ENCODE data around the gene RASSF3. TPM values are rescaled to one million over a fixed set of nuclear protein-coding genes. Genes with fewer than 3 reads are reported as not detected.
A peak's percentile ranks its signal among the peaks of the same experiment; 100 is the strongest.

RASSF3 gene
- total and polyA plus RNA-seq, 10 of the 15 experiments (the other 5 are each of a cell fraction or from before 2014, with no cell fraction given), result 6.9 to 62.4 (median 30.3) TPM

- TF ChIP-seq, protein P1, sequence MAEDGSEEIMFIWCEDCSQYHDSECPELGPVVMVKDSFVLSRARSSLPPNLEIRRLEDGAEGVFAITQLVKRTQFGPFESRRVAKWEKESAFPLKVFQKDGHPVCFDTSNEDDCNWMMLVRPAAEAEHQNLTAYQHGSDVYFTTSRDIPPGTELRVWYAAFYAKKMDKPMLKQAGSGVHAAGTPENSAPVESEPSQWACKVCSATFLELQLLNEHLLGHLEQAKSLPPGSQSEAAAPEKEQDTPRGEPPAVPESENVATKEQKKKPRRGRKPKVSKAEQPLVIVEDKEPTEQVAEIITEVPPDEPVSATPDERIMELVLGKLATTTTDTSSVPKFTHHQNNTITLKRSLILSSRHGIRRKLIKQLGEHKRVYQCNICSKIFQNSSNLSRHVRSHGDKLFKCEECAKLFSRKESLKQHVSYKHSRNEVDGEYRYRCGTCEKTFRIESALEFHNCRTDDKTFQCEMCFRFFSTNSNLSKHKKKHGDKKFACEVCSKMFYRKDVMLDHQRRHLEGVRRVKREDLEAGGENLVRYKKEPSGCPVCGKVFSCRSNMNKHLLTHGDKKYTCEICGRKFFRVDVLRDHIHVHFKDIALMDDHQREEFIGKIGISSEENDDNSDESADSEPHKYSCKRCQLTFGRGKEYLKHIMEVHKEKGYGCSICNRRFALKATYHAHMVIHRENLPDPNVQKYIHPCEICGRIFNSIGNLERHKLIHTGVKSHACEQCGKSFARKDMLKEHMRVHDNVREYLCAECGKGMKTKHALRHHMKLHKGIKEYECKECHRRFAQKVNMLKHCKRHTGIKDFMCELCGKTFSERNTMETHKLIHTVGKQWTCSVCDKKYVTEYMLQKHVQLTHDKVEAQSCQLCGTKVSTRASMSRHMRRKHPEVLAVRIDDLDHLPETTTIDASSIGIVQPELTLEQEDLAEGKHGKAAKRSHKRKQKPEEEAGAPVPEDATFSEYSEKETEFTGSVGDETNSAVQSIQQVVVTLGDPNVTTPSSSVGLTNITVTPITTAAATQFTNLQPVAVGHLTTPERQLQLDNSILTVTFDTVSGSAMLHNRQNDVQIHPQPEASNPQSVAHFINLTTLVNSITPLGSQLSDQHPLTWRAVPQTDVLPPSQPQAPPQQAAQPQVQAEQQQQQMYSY (CRISPR knock-in tag; IDR thresholded peaks at IDR 0.05), result 0 out of 2 replicates have a peak, but pooled peaks have one; percentile 6
- TF ChIP-seq POLR2AphosphoS2 (IDR thresholded peaks at IDR 0.05; ENCODE audit: low read depth, low read length) (no peak), TAF1 (IDR thresholded peaks at IDR 0.05; ENCODE audit: borderline replicate concordance, low read depth, low read length) (no peak), GABPA (IDR thresholded peaks at IDR 0.05; ENCODE audit: low read depth) (peak; percentile 21; the same call in 1 of the 2 replicates), TBL1XR1 (IDR thresholded peaks at IDR 0.05; ENCODE audit: low read depth, low read length) (0 out of 2 replicates have a peak, but pooled peaks have one; percentile 16), ZSCAN29 (IDR thresholded peaks at IDR 0.05) (no peak), TCF7 (IDR thresholded peaks at IDR 0.05; ENCODE audit: borderline replicate concordance) (peak; percentile 93), TCF12 (IDR thresholded peaks at IDR 0.05; ENCODE audit: low read depth, low read length) (peak; percentile 30; the same call in 1 of the 2 replicates), DPF2 (IDR thresholded peaks at IDR 0.05) (peak; percentile 89), ZNF384 (IDR thresholded peaks at IDR 0.05; ENCODE audit: borderline replicate concordance, low read depth, low read length) (peak; percentile 82), ZBTB11 (CRISPR knock-in tag; IDR thresholded peaks at IDR 0.05) (no peak), SKIL (IDR thresholded peaks at IDR 0.05; ENCODE audit: low read depth, poor library complexity, severe bottlenecking) (peak; percentile 50), RAD51 (IDR thresholded peaks at IDR 0.05) (peak; percentile 45), POU2F2 (IDR thresholded peaks at IDR 0.05; ENCODE audit: borderline replicate concordance, low read depth, low read length) (no peak), NBN (IDR thresholded peaks at IDR 0.05) (peak; percentile 19; the same call in 1 of the 2 replicates), CEBPB (IDR thresholded peaks at IDR 0.05; ENCODE audit: borderline replicate concordance in 1 of 2, low read depth in 2 of 2, low read length in 2 of 2) (no peak)
- TF ChIP-seq, protein P2, sequence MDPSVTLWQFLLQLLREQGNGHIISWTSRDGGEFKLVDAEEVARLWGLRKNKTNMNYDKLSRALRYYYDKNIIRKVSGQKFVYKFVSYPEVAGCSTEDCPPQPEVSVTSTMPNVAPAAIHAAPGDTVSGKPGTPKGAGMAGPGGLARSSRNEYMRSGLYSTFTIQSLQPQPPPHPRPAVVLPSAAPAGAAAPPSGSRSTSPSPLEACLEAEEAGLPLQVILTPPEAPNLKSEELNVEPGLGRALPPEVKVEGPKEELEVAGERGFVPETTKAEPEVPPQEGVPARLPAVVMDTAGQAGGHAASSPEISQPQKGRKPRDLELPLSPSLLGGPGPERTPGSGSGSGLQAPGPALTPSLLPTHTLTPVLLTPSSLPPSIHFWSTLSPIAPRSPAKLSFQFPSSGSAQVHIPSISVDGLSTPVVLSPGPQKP (IDR thresholded peaks at IDR 0.05; ENCODE audit: low read depth, low read length), result no peak
Observed at GRCh38 chr12:64660237-64661018, 50.1 kb downstream of the RASSF3 start (continued).
